HG03521 (cell line): ENCODE measurements around the gene PLA2R1.
A peak's percentile ranks its signal among the peaks of the same experiment; 100 is the strongest.

Experiments used
- ATAC-seq: cut with Tn5 transposase; IDR thresholded peaks from one replicate; pipeline ENCODE4 v1.9.1; 2021; ENCODE audit warnings: mild to moderate bottlenecking, moderate library complexity; ENCODE audit not compliant: unreplicated experiment

Gene PLA2R1

GRCh38 chr2:159938395-159938794, 124.0 kb downstream of the PLA2R1 start:
- ATAC-seq, result no peak

GRCh38 chr2:159936471-159936870, 125.9 kb downstream of the PLA2R1 start:
- ATAC-seq, result no peak

- ATAC-seq, result peak; percentile 78
These were observed 128.7 kb downstream of the PLA2R1 start for GRCh38 chr2:159933727-159934049.

- ATAC-seq, result no peak
These were observed 129.2 kb downstream of the PLA2R1 start for GRCh38 chr2:159933040-159933726.

- no peak for ATAC-seq
These were observed 135.7 kb downstream of the PLA2R1 start for GRCh38 chr2:159926695-159927094.

GRCh38 chr2:159925975-159926374, 136.4 kb downstream of the PLA2R1 start:
- ATAC-seq, result no peak

- peak; percentile 51 for ATAC-seq
These were observed 139.9 kb downstream of the PLA2R1 start for GRCh38 chr2:159922563-159922962.

GRCh38 chr2:159921752-159922404, 140.5 kb downstream of the PLA2R1 start:
- ATAC-seq, result peak; percentile 93

GRCh38 chr2:159916511-159916910, 145.9 kb downstream of the PLA2R1 start:
- no peak for ATAC-seq

GRCh38 chr2:159913900-159914299, 148.5 kb downstream of the PLA2R1 start:
- no peak for ATAC-seq

- ATAC-seq, result no peak
These were observed 149.8 kb downstream of the PLA2R1 start for GRCh38 chr2:159912580-159912979.

GRCh38 chr2:159910951-159911350, 151.5 kb downstream of the PLA2R1 start:
- no peak for ATAC-seq

GRCh38 chr2:159908623-159909022, 153.8 kb downstream of the PLA2R1 start:
- no peak for ATAC-seq

- ATAC-seq, result no peak
These were observed 154.5 kb downstream of the PLA2R1 start for GRCh38 chr2:159907909-159908308.

- no peak for ATAC-seq
These were observed 156.3 kb downstream of the PLA2R1 start for GRCh38 chr2:159905926-159906714.

GRCh38 chr2:159904959-159905305, 157.5 kb downstream of the PLA2R1 start:
- peak; percentile 47 for ATAC-seq

- peak; percentile 83 for ATAC-seq
These were observed 158.1 kb downstream of the PLA2R1 start, which contains the start of gene LY75 for GRCh38 chr2:159904127-159904958. LY75 (minus strand) TSS chr2:159904756.

GRCh38 chr2:159903443-159904126, 158.8 kb downstream of the PLA2R1 start:
- ATAC-seq, result peak; percentile 26

GRCh38 chr2:159902722-159903121, 159.7 kb downstream of the PLA2R1 start:
- no peak for ATAC-seq

GRCh38 chr2:159900343-159900742, 162.1 kb downstream of the PLA2R1 start:
- ATAC-seq, result no peak
